ENCODE measurements around the gene EIF4G3.

- TF ChIP-seq CTCF (IDR thresholded peaks at IDR 0.05) (no peak), POLR2A (IDR thresholded peaks at IDR 0.05) (no peak)
Measured at GRCh38 chr1:21149430-21149854, 27.3 kb downstream of the EIF4G3 start.
